GM12873 (cell line): ENCODE results near the gene ASTN2.
A peak's percentile ranks its signal among the peaks of the same experiment; 100 is the strongest.

ENCODE experiments used
- TF ChIP-seq, protein P1 (sequence below): IDR thresholded peaks from 2 replicates; pipeline ENCODE4 v1.5.1; 2012; ENCODE audit warnings: low read depth, mild to moderate bottlenecking, moderate library complexity, low read length, control low read depth; ENCODE audit not compliant: insufficient read depth; ENCODE audit errors: missing control alignments

Gene ASTN2

DNA sequence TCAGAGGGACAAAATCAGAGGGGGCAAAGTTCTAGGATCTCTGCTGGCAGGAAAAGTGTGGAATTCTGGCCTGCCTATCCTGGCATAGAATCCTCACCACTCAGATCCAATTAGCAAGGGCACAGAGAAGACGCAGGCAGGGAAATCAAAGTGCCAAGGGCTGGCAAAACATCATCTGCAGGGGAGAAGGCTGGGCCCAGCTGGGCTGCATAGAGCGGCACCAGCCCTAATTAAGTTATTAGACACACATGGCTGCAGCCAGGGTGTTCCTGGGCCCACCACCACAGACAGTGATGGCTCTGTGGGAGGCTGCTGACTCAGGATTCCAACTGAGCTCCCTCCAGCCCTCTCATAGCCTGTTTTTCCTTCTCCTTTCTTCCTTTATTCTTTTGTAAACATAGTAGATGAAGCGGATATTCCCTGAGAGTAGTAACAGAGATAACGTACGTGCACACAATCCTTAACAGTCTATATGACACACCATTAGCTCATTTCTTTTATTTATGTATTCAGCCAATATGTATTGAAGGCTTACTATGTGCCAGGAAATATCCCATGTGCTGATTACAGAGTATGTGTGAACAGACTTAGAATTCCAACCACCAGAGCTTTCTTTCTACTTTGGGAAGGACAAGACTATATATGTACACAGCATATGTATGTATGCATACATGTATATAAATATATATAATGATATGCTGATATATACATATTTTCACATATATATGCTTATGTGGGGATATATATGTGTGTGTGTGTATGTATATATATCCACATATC, 236.1 kb downstream of the ASTN2 start:
- TF ChIP-seq, protein P1, sequence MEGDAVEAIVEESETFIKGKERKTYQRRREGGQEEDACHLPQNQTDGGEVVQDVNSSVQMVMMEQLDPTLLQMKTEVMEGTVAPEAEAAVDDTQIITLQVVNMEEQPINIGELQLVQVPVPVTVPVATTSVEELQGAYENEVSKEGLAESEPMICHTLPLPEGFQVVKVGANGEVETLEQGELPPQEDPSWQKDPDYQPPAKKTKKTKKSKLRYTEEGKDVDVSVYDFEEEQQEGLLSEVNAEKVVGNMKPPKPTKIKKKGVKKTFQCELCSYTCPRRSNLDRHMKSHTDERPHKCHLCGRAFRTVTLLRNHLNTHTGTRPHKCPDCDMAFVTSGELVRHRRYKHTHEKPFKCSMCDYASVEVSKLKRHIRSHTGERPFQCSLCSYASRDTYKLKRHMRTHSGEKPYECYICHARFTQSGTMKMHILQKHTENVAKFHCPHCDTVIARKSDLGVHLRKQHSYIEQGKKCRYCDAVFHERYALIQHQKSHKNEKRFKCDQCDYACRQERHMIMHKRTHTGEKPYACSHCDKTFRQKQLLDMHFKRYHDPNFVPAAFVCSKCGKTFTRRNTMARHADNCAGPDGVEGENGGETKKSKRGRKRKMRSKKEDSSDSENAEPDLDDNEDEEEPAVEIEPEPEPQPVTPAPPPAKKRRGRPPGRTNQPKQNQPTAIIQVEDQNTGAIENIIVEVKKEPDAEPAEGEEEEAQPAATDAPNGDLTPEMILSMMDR = no peak

DNA sequence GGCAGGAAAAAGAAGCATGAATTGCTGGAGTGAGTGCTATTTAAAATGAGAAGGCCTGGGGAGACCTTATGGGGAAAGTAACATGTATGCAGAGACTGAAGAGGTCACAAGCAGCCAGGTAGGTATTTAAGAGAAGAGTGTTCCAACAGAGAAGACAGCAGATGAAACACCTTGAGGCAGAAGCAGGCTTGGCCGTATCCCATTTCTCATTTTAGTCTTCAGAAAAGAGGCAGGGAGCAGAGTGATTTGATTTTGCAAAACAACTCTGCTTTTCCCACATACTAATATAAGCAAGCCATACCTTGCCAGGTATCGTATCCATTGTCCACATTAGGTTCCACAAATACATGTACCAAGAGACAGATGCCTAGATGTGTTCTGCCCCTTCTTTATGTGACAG, 244.3 kb downstream of the ASTN2 start:
- TF ChIP-seq, protein P1 = no peak

DNA sequence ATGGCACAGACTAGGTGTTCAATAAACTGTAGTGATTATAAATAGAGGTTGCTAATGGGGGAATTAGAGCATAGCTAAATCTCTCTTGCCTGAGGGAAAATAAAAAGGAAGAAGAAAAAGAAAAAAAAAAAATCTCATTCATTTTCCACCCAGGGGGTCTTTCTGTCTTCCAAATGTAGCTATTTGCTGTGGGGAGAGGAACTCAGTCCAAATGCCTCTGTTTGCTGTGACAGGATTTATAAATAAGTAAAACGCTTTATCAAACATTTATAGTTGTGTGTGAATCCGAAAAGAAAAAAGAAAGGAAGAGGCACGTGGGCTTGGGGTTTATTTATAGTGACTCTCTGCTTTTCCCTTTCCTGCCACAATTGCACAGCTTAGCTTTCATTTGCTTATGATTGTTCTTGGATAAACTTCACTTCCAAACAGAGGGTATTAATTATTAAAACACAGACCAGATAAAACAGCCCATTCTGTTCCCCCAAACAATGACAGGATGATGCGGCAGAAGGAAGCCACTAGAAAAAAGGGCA, 245.7 kb downstream of the ASTN2 start:
- TF ChIP-seq, protein P1 = no peak

DNA sequence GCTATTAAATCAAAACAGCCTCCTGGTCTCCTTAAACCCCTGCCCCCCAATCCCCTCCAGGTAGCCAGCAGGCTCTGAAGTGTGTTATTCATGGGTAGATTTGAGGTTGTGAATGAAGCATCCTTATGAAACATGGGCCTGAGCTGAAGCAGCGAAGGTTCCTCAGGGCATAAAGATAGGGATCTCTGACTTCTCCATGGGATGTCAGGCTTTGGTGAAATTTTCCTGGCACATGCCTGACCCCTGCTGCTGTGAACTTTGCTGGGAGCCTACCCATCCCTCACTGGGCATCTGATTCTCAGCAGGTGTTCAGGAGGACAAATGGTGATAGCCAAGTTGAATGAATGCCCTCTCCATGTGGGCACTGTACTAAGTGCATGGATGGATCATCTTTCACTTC, 250.3 kb downstream of the ASTN2 start:
- TF ChIP-seq, protein P1 = no peak

DNA sequence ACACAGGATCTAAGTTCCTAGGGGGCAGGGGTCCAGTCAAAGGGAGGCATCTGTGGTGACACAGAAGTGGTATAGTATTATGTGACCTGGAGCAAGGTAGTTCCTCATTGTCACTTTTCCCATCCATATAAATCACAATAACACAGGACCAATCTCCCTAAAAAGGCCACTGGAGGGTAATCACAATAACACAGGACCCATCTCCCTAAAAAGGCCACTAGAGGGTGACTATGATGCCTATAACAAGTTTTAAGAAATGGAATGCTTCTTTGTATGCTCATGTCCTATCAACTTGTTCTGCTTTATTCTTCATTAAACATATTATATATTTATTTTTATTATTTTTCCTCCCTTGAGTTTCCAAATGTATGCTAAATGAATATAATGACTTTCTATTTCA, 254.6 kb downstream of the ASTN2 start:
- TF ChIP-seq, protein P1 = peak; percentile 40

DNA sequence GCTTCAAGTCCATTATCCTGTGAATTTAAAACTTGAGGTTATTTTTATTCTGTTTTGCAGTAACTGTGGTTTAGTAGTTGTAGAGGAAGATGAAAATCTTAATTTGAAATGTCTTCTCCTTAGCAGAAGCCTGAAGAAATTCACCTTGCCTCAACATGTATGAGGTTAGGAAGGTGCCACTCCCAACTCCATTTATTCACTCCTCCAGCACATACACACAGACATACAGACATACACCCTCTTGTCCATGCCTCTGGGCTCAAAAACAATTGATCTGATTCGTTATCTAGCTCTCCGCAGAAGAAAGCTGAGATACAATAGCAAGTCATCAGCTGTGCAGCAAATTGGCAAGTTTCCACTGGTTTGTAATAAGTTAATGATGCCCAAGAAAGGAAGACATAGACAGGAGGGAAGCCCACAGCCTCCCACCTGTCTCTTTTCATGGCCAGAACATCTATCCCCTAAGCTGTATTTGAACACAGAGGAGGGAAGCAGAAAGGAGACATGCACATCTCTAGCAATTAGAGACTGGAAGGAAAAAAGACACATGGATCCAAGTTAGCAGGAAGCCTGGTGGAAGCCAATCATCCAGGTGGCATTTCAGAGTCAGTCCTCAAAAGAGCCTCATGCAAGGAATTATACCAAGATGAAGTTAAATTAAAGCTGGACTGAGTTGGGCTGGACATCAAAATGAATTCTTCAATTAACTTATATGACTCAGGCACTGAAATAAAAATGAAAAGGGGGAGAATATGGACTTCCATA, 257.9 kb downstream of the ASTN2 start:
- TF ChIP-seq, protein P1 = no peak

DNA sequence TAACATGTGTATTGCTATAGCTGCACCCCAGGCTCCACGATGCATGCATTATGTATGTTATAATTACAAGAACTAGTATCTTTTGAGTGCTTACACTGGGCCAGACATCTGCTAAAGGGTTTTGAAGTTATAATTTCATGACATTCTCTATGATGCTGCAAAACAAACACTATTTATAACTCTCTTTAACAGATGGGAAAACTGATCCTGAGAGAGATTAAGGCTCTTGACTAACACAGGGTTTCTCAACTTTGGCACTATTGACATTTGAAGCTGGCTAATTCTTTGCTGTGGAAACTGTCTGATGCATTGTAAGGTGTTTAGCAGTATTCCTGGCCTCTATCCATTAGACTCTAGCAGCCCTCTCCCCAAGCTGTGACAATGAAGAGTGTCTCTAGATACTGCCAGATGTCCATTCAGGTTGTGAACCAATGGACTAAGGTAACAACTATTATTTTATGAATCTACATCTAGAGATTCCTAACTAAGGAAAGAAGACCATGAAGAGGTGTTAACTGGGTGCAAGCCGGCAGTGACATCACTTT, 258.6 kb downstream of the ASTN2 start:
- TF ChIP-seq, protein P1 = no peak
